Colonic mucosa (tissue), 4 donors: ENCODE data around the gene IL1RAPL1. TPM values are rescaled to one million over a fixed set of nuclear protein-coding genes. Genes with fewer than 3 reads are reported as not detected.

Experiments
- DNase-seq: peaks from one replicate; pipeline ENCODE4 v3.0.0-alpha.2; 2020
- H3K27ac ChIP-seq: fragments of 200-600 bp; one replicate; pipeline ENCODE4 v1.8.0; 2021
- H3K27me3 ChIP-seq: fragments of 200-600 bp; one replicate; pipeline ENCODE4 v1.8.0; 2021
- H3K36me3 ChIP-seq: fragments of 200-600 bp; one replicate; pipeline ENCODE4 v1.8.0; 2021
- H3K4me1 ChIP-seq: fragments of 200-600 bp; one replicate; pipeline ENCODE4 v1.8.0; 2021; ENCODE audit warnings: mild to moderate bottlenecking
- H3K4me3 ChIP-seq: fragments of 200-600 bp; one replicate; pipeline ENCODE4 v1.8.0; 2021
- H3K9ac ChIP-seq, 2 donors: one replicate each; pipeline ENCODE4 v1.7.0; 2013; ENCODE audit warnings: control low read depth in 2 of 2, low read depth in 2 of 2, low read length in 2 of 2
- H3K9me3 ChIP-seq: fragments of 200-600 bp; one replicate; pipeline ENCODE4 v1.8.0; 2021
- CTCF ChIP-seq: fragments of 200-600 bp; IDR thresholded peaks from one replicate; pipeline ENCODE4 v1.8.0; 2022; ENCODE audit warnings: antibody characterized with exemption, mild to moderate bottlenecking
- intact Hi-C: fragments of 100-400 bp; cut with DNase I; formaldehyde crosslinking; loops from one replicate; pipeline ENCODE4 v1.14.1; 2022
- total RNA-seq, 2 donors: library from RNA; stranded (reverse); fragmentation: NEBNext Ultra II Directional in 1 of 2; extraction: Animal tissue kit (Norgen Biotek cat#: 25700) in 1 of 2; gene quantifications; one replicate each; pipeline ENCODE4 v1.2.1, GENCODE V29; 2021
- donor health status: healthy.
- donor health status: DM: no; HTN: no; CAD: no.
- donor health status: DM: no; HTN: no; CAD: no.

IL1RAPL1 gene
- total RNA-seq, 2 donors from 2014 or later = 0.10 to 0.24 TPM

GRCh38 chrX:28717864-28718263, 130.6 kb downstream of the IL1RAPL1 start:
- Histone ChIP-seq H3K36me3 (no peaks in the 10 kb centered on the region), H3K27me3 (no peaks in the 10 kb centered on the region), H3K4me3 (no peak overlapping the region), H3K4me1 (no peaks in the 10 kb centered on the region), H3K27ac (no peak overlapping the region), H3K9ac (no peak overlapping the region), H3K9me3 (no peaks in the 10 kb centered on the region)
- TF ChIP-seq CTCF = no peak
- DNase-seq = no peak
- intact Hi-C loops = no loop called here

- Histone ChIP-seq H3K4me3 (no peak overlapping the region), H3K36me3 (no peaks in the 10 kb centered on the region), H3K9ac (no peak overlapping the region), H3K27ac (no peak overlapping the region), H3K4me1 (no peaks in the 10 kb centered on the region), H3K9me3 (no peaks in the 10 kb centered on the region), H3K27me3 (no peaks in the 10 kb centered on the region)
- DNase-seq = no peak
- no peak for TF ChIP-seq CTCF
- intact Hi-C loops = no loop called here
Measured at GRCh38 chrX:28718450-28718849, 131.2 kb downstream of the IL1RAPL1 start.

GRCh38 chrX:28719620-28720019, 132.4 kb downstream of the IL1RAPL1 start:
- intact Hi-C loops = no loop called here
- H3K4me3 ChIP-seq = no peak overlapping the region
- no peak for TF ChIP-seq CTCF
- H3K9me3 ChIP-seq = no peaks in the 10 kb centered on the region
- no peak overlapping the region for H3K27ac ChIP-seq
- H3K27me3 ChIP-seq = no peaks in the 10 kb centered on the region
- no peak overlapping the region for H3K9ac ChIP-seq
- no peaks in the 10 kb centered on the region for H3K36me3 ChIP-seq
- no peak for DNase-seq
- no peaks in the 10 kb centered on the region for H3K4me1 ChIP-seq

GRCh38 chrX:28752330-28752729, 165.1 kb downstream of the IL1RAPL1 start:
- Histone ChIP-seq H3K36me3 (no peaks in the 10 kb centered on the region), H3K9me3 (no peaks in the 10 kb centered on the region), H3K9ac (no peak overlapping the region), H3K4me1 (no peaks in the 10 kb centered on the region), H3K4me3 (no peak overlapping the region), H3K27me3 (no peaks in the 10 kb centered on the region), H3K27ac (no peak overlapping the region)
- intact Hi-C loops = no loop called here
- DNase-seq = no peak
- TF ChIP-seq CTCF = no peak

- Histone ChIP-seq H3K27me3 (no peaks in the 10 kb centered on the region), H3K36me3 (no peaks in the 10 kb centered on the region), H3K4me3 (no peak overlapping the region), H3K9me3 (no peaks in the 10 kb centered on the region), H3K9ac (no peak overlapping the region), H3K4me1 (no peaks in the 10 kb centered on the region), H3K27ac (no peak overlapping the region)
- no peak for TF ChIP-seq CTCF
- intact Hi-C loops = no loop called here
- DNase-seq = no peak
Measured at GRCh38 chrX:28756175-28756574, 168.9 kb downstream of the IL1RAPL1 start.

GRCh38 chrX:28756647-28757046, 169.4 kb downstream of the IL1RAPL1 start:
- intact Hi-C loops = no loop called here
- H3K9me3 ChIP-seq = no peaks in the 10 kb centered on the region
- no peak overlapping the region for H3K4me3 ChIP-seq
- H3K27ac ChIP-seq = no peak overlapping the region
- TF ChIP-seq CTCF = no peak
- no peaks in the 10 kb centered on the region for H3K36me3 ChIP-seq
- no peaks in the 10 kb centered on the region for H3K4me1 ChIP-seq
- H3K9ac ChIP-seq = no peak overlapping the region
- no peak for DNase-seq
- no peaks in the 10 kb centered on the region for H3K27me3 ChIP-seq
